Activated CD4-positive, alpha-beta T cell treated with anti-CD3 and anti-CD28 coated beads, Interleukin-2, amount 10 ng/mL, durations not matched to agents 7 days and 5 days (primary cell): ENCODE measurements around the gene P2RY4. TPM values are rescaled to one million over a fixed set of nuclear protein-coding genes. Genes with fewer than 3 reads are reported as not detected.
"Not testable (repeated sequence)": the region's sequence is repeated elsewhere in the genome, so short reads cannot be mapped to it uniquely, and the experiment has no call there.

Experiments used
- CTCF ChIA-PET: fragments of 350-600 bp; sonication (Branson Sonifier 250); formaldehyde crosslinking; loops from one replicate; lab custom pipeline; 2021; ENCODE audit warnings: antibody characterized with exemption; lab: Charles Lee
- POLR2A ChIA-PET: fragments of 350-600 bp; sonication (Branson Sonifier 250); formaldehyde crosslinking; loops from one replicate; lab custom pipeline; 2021; ENCODE audit warnings: antibody characterized with exemption; lab: Charles Lee
- DNase-seq: peaks from one replicate; pipeline ENCODE4 v3.0.0-alpha.2; 2020
- H3K27ac Mint-ChIP-seq: one replicate; pipeline ENCODE4 v1.8.0; 2021; ENCODE audit warnings: mild to moderate bottlenecking, moderate library complexity, mixed read lengths
- H3K27me3 Mint-ChIP-seq: one replicate; pipeline ENCODE4 v1.8.0; 2021; ENCODE audit warnings: mixed read lengths
- H3K36me3 Mint-ChIP-seq: one replicate; pipeline ENCODE4 v1.8.0; 2021; ENCODE audit warnings: low read depth, mixed read lengths
- H3K4me1 Mint-ChIP-seq: one replicate; pipeline ENCODE4 v1.8.0; 2021; ENCODE audit warnings: mixed read lengths
- H3K4me3 Mint-ChIP-seq: one replicate; pipeline ENCODE4 v1.8.0; 2021; ENCODE audit warnings: mild to moderate bottlenecking, moderate library complexity, mixed read lengths
- H3K9me3 Mint-ChIP-seq: one replicate; pipeline ENCODE4 v1.8.0; 2021; ENCODE audit warnings: mixed read lengths
- total RNA-seq, 2 experiments: library from RNA; stranded (reverse); gene quantifications; one replicate each; pipeline ENCODE4 v1.2.3, GENCODE V29; 2021

The P2RY4 gene
- under 1 TPM; 0.12 to 0.25 TPM for total RNA-seq

GRCh38 chrX:70260104-70260503 is at the start of gene P2RY4:
Gene P2RY4, minus strand, starts transcription at chrX:70260204. Its CDS starts 580 bp downstream, at chrX:70259624.
- no peaks in the 10 kb centered on the region for H3K27me3 Mint-ChIP-seq
- CTCF ChIA-PET = interaction anchor here (1.7 kb wide), 1 partner anchor 15 kb away, joined by 3 read pairs; no protein-coding TSS in a partner anchor
- no peak within 1 kb of the TSS for H3K4me3 Mint-ChIP-seq
- POLR2A ChIA-PET = no interaction called here
- H3K4me1 Mint-ChIP-seq = no peaks in the 10 kb centered on the region
- no peaks in the 10 kb centered on the region for H3K36me3 Mint-ChIP-seq
- H3K9me3 Mint-ChIP-seq = no peaks in the 10 kb centered on the region
- no peak within 1 kb of the TSS for H3K27ac Mint-ChIP-seq
- no peak for DNase-seq

DNA sequence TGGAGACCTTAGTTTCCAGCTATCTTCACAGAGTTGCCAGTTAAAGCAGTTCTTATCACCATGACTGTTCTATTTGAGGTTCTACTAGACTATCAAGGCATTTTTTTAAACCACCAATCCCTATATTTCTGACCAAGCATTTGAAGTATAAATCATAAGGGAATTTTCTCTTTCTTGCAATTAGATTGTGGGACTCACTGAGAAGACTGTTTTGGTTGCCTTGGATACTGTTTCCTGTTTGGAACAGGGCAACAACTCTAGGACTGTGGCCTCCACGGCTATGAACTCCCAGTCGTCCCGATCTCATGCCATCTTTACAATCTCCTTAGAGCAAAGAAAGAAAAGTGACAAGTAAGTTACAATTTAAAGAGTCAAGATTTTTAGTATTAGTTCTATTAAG is 41.7 kb upstream of the P2RY4 start:
- H3K4me1 Mint-ChIP-seq = peaks cover 2% of the 10 kb centered on the region
- ChIA-PET CTCF (no interaction called here), POLR2A (no interaction called here)
- H3K27me3 Mint-ChIP-seq = no peaks in the 10 kb centered on the region
- no peak for DNase-seq
- no peak overlapping the region for H3K4me3 Mint-ChIP-seq
- H3K27ac Mint-ChIP-seq = no peak overlapping the region
- H3K36me3 Mint-ChIP-seq = peaks cover 49% of the 10 kb centered on the region
- H3K9me3 Mint-ChIP-seq = no peaks in the 10 kb centered on the region

GRCh38 chrX:70293621-70294020 is 33.6 kb upstream of the P2RY4 start:
- no peak for DNase-seq
- Mint-ChIP-seq H3K27me3 (no peaks in the 10 kb centered on the region), H3K36me3 (peaks cover 24% of the 10 kb centered on the region), H3K27ac (no peak overlapping the region), H3K4me1 (peaks cover 31% of the 10 kb centered on the region), H3K4me3 (no peak overlapping the region), H3K9me3 (no peaks in the 10 kb centered on the region)
- POLR2A ChIA-PET = no interaction called here
- CTCF ChIA-PET = no interaction called here

DNA sequence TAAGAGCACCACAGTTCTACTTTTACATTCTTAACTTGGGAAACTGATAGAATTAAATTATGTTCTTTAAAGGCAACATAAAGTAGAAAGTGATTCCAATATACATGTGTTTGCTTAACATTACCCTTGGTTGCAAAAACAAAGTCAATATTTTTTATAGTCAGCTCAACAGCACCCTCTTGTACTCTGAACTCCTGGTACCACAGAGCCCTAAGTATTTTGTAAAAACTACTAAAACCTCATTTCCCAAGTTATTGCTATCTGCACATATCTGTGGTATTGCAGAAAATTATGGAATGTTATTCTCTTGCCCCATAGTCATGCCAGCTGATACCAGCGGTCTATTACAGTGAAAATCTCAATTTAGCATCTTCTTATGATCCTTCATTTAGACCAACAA is 32.8 kb upstream of the P2RY4 start:
- Mint-ChIP-seq H3K9me3 (no peaks in the 10 kb centered on the region), H3K4me3 (peak overlapping the region; percentile 43), H3K4me1 (peaks cover 35% of the 10 kb centered on the region), H3K27ac (no peak overlapping the region), H3K36me3 (peaks cover 27% of the 10 kb centered on the region), H3K27me3 (no peaks in the 10 kb centered on the region)
- DNase-seq = no peak
- CTCF ChIA-PET = no interaction called here
- POLR2A ChIA-PET = no interaction called here

GRCh38 chrX:70289793-70290770 is 30.1 kb upstream of the P2RY4 start, which contains the start of the genes KIF4A and PDZD11:
Gene KIF4A, plus strand, starts transcription at chrX:70290104. Its CDS starts 355 bp downstream, at chrX:70290459.
Gene PDZD11, minus strand, starts transcription at chrX:70289927. Its CDS starts 586 bp downstream, at chrX:70289341.
- no peaks in the 10 kb centered on the region for H3K9me3 Mint-ChIP-seq
- H3K27ac Mint-ChIP-seq = peak within 1 kb of the TSS; percentile 94
- DNase-seq = peak; percentile 85
- H3K27me3 Mint-ChIP-seq = no peaks in the 10 kb centered on the region
- H3K4me1 Mint-ChIP-seq = peaks cover 33% of the 10 kb centered on the region
- POLR2A ChIA-PET = interaction anchor here (0.7 to 1.1 kb wide), 2 partner anchors 122 to 123 kb away, joined by 3 read pairs; no protein-coding TSS in a partner anchor
- H3K4me3 Mint-ChIP-seq = peak within 1 kb of the TSS; percentile 89
- H3K36me3 Mint-ChIP-seq = peaks cover 37% of the 10 kb centered on the region
- CTCF ChIA-PET = no interaction called here

DNA sequence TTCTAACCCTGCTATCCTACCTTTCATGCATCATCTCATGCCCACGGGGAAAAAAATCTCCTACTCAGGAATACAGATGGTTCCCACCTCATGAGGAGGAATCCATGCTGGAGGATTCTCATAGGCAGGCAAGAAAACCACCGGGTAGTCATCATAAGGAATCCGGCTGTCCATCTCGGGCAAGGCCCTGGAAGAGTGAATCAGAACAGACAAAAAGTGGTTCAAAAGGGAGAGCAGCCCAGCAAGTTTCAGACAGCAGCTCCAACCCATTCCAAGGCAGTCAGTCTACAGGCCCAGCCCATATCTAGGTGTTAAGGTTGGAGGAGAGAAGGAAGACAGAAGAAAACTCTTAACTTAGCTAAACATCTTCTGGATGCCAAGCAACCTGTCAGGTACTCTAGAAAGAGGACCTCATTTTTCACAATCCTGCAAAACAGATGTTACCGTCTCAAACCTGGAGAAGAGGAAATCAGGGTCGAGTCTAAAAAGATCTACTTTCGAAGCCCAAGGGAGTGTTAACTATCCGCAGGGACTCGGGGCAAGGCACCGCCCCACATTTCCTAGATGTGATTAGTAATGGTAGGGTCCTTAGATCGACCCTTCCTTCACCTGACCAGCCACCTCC is 29.3 kb upstream of the P2RY4 start:
- ChIA-PET CTCF (interaction anchor here (0.6 kb wide), 1 partner anchor 1042 kb away, joined by 3 read pairs; no protein-coding TSS in a partner anchor), POLR2A (interaction anchor here (0.7 to 1.1 kb wide), 2 partner anchors 122 to 123 kb away, joined by 3 read pairs; no protein-coding TSS in a partner anchor)
- Mint-ChIP-seq H3K4me1 (peaks cover 33% of the 10 kb centered on the region), H3K9me3 (no peaks in the 10 kb centered on the region), H3K36me3 (peaks cover 37% of the 10 kb centered on the region), H3K4me3 (peak overlapping the region; percentile 89), H3K27me3 (no peaks in the 10 kb centered on the region), H3K27ac (peak overlapping the region; percentile 94)
- no peak for DNase-seq

- POLR2A ChIA-PET = no interaction called here
- Mint-ChIP-seq H3K4me1 (no peaks in the 10 kb centered on the region), H3K9me3 (no peaks in the 10 kb centered on the region), H3K36me3 (peaks cover 12% of the 10 kb centered on the region), H3K4me3 (no peak within 1 kb of the TSS), H3K27ac (no peak within 1 kb of the TSS), H3K27me3 (no peaks in the 10 kb centered on the region)
- DNase-seq = no peak
- CTCF ChIA-PET = no interaction called here
Observed at GRCh38 chrX:70281951-70282350, 21.9 kb upstream of the P2RY4 start, which contains the start of gene RAB41. Gene RAB41, plus strand, starts transcription at chrX:70282172. Its CDS starts 46 bp downstream, at chrX:70282218.

DNA sequence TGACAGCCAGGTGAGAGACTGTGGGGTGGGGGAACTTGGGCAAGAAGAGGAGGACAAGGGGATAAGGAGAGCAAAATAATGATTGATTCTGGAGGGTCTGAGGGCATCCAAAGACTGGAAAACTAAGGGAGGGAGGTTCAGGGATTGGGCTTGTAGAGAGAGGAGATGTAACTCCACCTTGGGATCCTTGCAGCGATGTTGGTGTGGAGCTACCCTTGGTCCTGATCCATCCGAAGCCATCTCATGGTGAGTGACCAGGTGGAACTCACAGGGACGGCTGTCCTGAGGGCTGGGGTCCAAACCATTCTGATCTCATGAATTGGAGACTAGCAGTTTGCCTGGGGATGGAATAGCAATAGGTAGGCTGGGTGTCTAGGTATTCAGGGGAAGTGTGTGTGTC is 20.6 kb upstream of the P2RY4 start:
- no peak overlapping the region for H3K4me3 Mint-ChIP-seq
- no peak overlapping the region for H3K27ac Mint-ChIP-seq
- no peak for DNase-seq
- H3K4me1 Mint-ChIP-seq = no peaks in the 10 kb centered on the region
- POLR2A ChIA-PET = no interaction called here
- H3K27me3 Mint-ChIP-seq = no peaks in the 10 kb centered on the region
- peaks cover 5% of the 10 kb centered on the region for H3K36me3 Mint-ChIP-seq
- no peaks in the 10 kb centered on the region for H3K9me3 Mint-ChIP-seq
- CTCF ChIA-PET = interaction anchor here (0.8 to 1.2 kb wide), 2 partner anchors 13 to 312 kb away, joined by 3 to 4 read pairs; no protein-coding TSS in a partner anchor

DNA sequence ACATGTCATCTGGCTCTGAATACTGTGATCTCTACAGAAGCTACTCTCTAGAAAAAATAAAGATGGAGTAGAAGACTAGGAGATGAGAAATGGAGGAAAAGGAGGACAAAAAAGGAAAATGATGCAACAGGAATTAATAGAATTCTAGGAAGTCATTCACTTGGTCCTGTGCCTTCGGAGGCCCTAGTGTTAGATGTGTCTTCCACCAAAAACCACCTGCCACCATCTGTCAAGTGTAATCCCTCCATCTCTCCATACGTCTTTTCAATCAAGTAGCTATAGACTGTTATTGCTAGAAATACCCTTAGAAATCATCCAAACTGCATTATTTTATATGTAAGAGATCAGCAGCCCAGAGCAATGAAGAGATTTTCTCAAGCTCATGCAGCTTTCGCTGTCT is 19.1 kb upstream of the P2RY4 start:
- peaks cover 2% of the 10 kb centered on the region for H3K36me3 Mint-ChIP-seq
- POLR2A ChIA-PET = no interaction called here
- no peaks in the 10 kb centered on the region for H3K4me1 Mint-ChIP-seq
- no peak overlapping the region for H3K4me3 Mint-ChIP-seq
- no peak for DNase-seq
- H3K27me3 Mint-ChIP-seq = no peaks in the 10 kb centered on the region
- no peaks in the 10 kb centered on the region for H3K9me3 Mint-ChIP-seq
- CTCF ChIA-PET = no interaction called here
- no peak overlapping the region for H3K27ac Mint-ChIP-seq

DNA sequence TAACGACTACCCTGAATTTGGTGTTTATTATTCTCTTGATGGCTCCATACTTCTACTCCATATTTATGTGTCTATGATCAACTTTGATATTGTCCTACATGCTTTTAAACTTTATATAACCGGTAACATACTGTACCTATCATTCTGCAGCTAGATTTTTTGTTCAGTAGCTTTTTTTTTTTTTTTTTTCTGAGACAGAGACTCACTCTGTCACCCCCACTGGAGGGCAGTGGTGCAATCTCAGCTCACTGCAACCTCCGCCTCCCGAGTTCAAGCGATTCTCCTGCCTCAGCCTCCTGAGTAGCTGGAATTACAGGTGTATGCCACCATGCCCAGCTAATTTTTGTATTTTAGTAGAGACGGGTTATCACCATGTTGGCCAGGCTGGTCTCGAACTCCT is 14.0 kb upstream of the P2RY4 start:
- POLR2A ChIA-PET, H3K27ac Mint-ChIP-seq, H3K4me3 Mint-ChIP-seq, H3K36me3 Mint-ChIP-seq, H3K4me1 Mint-ChIP-seq, H3K9me3 Mint-ChIP-seq, H3K27me3 Mint-ChIP-seq, DNase-seq: not testable (repeated sequence)
- CTCF ChIA-PET = interaction anchor here (0.6 kb wide), 1 partner anchor 735 kb away, joined by 5 read pairs; no protein-coding TSS in a partner anchor

DNA sequence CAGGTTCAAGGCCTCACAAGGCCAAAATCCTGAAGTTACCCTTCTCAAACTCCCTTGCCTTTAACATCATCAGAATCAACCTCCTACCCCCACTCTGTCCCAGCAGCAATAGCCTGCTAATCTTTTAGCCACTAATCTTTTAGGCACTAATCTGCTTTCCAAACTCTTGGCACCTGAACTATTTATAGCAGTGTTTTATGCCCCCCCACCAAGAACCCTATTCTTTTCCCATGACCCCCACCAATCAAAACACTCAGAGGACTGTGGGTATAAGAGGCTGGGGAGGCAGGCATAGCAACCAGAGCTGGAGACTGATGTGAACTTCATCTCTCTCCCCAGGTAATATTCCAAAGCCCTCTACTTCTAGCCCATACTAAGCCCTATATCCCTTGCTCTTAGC is 8.0 kb upstream of the P2RY4 start, which contains the start of gene ARR3:
ARR3 (plus strand) TSS at position 301 of the 400 bp plus-strand sequence. CDS start 1,052 bp downstream, outside the sequence.
- no peak within 1 kb of the TSS for H3K4me3 Mint-ChIP-seq
- no peaks in the 10 kb centered on the region for H3K9me3 Mint-ChIP-seq
- H3K36me3 Mint-ChIP-seq = no peaks in the 10 kb centered on the region
- H3K27ac Mint-ChIP-seq = no peak within 1 kb of the TSS
- CTCF ChIA-PET = no interaction called here
- no peak for DNase-seq
- H3K4me1 Mint-ChIP-seq = no peaks in the 10 kb centered on the region
- H3K27me3 Mint-ChIP-seq = peaks cover 3% of the 10 kb centered on the region
- POLR2A ChIA-PET = no interaction called here

DNA sequence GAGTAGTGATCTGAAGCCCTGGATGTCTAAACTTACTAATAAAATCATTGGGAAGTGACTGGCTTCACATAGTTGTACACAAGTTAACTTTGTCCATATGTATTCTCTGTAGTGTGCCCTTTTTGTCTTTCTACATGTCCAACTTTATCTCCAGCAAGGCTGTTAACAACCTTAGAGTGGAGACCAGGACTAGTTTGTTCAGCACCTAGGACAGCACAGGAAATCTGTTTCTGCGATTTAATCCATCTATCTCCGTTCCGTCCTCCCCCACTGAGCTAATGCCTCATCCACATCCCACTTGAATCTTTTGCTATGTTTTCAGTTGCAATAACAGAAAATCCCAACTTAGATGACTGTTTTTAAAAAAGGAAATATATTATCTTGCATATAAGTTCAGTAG is 4.8 kb upstream of the P2RY4 start:
- Mint-ChIP-seq H3K27ac (no peak overlapping the region), H3K4me1 (no peaks in the 10 kb centered on the region), H3K9me3 (no peaks in the 10 kb centered on the region), H3K36me3 (no peaks in the 10 kb centered on the region), H3K27me3 (no peaks in the 10 kb centered on the region), H3K4me3 (no peak overlapping the region)
- ChIA-PET CTCF (no interaction called here), POLR2A (no interaction called here)
- no peak for DNase-seq
